Hepatocyte (in vitro differentiated cells): ENCODE data around the gene TAS1R2.

Experiments used
- EZH2 ChIP-seq: fragments of 200-600 bp; sonication (generic); IDR thresholded peaks from 2 replicates; pipeline ENCODE4 v1.6.1; 2016; ENCODE audit warnings: antibody characterized with exemption, mild to moderate bottlenecking, borderline replicate concordance
- EZH2phosphoT487 ChIP-seq: fragments of 200-600 bp; sonication (generic); IDR thresholded peaks from one replicate; pipeline ENCODE4 v1.6.1; 2018; ENCODE audit warnings: antibody characterized with exemption, mild to moderate bottlenecking, low read depth, moderate library complexity; ENCODE audit not compliant: unreplicated experiment, severe bottlenecking
- TF ChIP-seq, protein P1 (sequence below): fragments of 200-600 bp; sonication (generic); IDR thresholded peaks from 2 replicates; pipeline ENCODE4 v1.5.1; 2016; ENCODE audit warnings: antibody characterized with exemption, mild to moderate bottlenecking; ENCODE audit not compliant: poor library complexity

DNA sequence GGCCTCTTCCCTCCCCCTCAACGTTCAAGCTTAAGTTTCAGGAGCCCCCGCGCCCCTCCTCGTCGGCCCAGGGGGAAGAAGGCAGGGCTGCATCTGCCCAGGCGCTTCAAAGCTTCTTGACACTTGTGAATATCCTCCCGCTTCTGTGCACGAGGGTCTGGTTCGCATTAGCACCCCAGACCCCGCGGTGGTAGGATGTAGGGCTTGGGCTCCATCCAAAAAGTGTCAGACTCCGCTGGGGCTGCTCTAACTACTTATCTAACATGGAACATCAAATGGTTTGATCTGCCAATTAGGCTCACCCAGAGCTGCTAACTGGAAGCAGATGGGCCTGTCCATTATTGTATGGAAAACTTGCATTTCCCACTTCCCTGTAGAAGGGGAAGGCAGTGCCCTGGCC, 28.9 kb downstream of the TAS1R2 start:
- TF ChIP-seq, protein P1, sequence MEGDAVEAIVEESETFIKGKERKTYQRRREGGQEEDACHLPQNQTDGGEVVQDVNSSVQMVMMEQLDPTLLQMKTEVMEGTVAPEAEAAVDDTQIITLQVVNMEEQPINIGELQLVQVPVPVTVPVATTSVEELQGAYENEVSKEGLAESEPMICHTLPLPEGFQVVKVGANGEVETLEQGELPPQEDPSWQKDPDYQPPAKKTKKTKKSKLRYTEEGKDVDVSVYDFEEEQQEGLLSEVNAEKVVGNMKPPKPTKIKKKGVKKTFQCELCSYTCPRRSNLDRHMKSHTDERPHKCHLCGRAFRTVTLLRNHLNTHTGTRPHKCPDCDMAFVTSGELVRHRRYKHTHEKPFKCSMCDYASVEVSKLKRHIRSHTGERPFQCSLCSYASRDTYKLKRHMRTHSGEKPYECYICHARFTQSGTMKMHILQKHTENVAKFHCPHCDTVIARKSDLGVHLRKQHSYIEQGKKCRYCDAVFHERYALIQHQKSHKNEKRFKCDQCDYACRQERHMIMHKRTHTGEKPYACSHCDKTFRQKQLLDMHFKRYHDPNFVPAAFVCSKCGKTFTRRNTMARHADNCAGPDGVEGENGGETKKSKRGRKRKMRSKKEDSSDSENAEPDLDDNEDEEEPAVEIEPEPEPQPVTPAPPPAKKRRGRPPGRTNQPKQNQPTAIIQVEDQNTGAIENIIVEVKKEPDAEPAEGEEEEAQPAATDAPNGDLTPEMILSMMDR, result no peak
- TF ChIP-seq EZH2phosphoT487, result no peak
- TF ChIP-seq EZH2, result no peak
